Measurements from ENCODE around the gene BNC2.

DNA sequence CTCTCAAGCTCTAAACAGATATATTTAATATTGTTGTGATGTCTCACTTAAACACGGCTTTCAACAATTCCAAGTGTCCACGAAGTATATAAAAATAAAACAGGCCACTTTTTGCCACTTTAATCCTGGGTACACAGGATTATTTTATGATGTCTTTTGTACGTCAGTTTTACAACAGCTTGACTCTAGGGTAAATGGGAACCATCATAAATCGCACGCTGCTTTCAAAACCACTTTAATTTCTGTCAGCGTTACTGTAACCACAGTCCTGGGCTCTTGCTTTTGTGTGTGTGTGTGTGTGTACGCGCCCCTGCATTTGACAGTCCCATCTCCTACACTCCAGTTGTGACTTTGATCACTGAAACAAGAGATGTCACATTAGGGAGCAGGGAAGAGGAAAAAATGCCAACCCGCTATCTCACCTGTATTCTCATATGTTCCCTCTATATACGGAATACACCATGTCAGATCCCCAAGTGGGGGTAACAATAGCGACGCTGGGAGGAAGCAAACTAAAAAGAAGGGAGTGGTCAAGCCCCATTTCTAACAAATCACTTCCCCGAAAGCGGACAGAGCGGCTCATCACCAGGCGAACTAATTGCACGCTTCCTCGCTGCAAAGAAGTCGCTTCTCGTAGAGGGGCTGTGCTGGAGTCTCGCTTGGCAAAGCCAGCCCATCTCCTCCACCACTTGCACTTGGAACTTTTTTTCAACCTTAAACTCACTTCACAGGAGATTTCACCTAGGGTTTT lies 1.2 kb downstream of the BNC2 start:
- no peak for TF ChIP-seq HDAC2 (CRISPR knock-in tag; IDR thresholded peaks at IDR 0.05)
- no peak for TF ChIP-seq EP300 (IDR thresholded peaks at IDR 0.05; ENCODE audit: low read depth in 2 of 2, low read length in 2 of 2)
- TF ChIP-seq EP300 (CRISPR knock-in tag; IDR thresholded peaks at IDR 0.05; ENCODE audit: borderline replicate concordance): no peak
- TF ChIP-seq BCL3 (CRISPR knock-in tag; IDR thresholded peaks at IDR 0.05): no peak
- no peak for TF ChIP-seq FOXK1 (CRISPR knock-in tag; IDR thresholded peaks at IDR 0.05; ENCODE audit: borderline replicate concordance, low read depth)
- TF ChIP-seq TAF1 (CRISPR knock-in tag; IDR thresholded peaks at IDR 0.05): no peak
- TF ChIP-seq, protein P1, sequence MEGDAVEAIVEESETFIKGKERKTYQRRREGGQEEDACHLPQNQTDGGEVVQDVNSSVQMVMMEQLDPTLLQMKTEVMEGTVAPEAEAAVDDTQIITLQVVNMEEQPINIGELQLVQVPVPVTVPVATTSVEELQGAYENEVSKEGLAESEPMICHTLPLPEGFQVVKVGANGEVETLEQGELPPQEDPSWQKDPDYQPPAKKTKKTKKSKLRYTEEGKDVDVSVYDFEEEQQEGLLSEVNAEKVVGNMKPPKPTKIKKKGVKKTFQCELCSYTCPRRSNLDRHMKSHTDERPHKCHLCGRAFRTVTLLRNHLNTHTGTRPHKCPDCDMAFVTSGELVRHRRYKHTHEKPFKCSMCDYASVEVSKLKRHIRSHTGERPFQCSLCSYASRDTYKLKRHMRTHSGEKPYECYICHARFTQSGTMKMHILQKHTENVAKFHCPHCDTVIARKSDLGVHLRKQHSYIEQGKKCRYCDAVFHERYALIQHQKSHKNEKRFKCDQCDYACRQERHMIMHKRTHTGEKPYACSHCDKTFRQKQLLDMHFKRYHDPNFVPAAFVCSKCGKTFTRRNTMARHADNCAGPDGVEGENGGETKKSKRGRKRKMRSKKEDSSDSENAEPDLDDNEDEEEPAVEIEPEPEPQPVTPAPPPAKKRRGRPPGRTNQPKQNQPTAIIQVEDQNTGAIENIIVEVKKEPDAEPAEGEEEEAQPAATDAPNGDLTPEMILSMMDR (CRISPR knock-in tag; IDR thresholded peaks at IDR 0.05): no peak
- no peak for TF ChIP-seq MXI1 (IDR thresholded peaks at IDR 0.05; ENCODE audit: borderline replicate concordance, low read depth, low read length)
- TF ChIP-seq SKIL (CRISPR knock-in tag; IDR thresholded peaks at IDR 0.05; ENCODE audit: borderline replicate concordance): no peak
- no peak for TF ChIP-seq ZFX (CRISPR knock-in tag; IDR thresholded peaks at IDR 0.05; ENCODE audit: low read depth)
- TF ChIP-seq POLR2A (IDR thresholded peaks at IDR 0.05; ENCODE audit: insufficient read depth in 1 of 2, low read depth in 2 of 2, low read length in 2 of 2): no peak
- no peak for TF ChIP-seq HMG20B (CRISPR knock-in tag; conservative IDR thresholded peaks at IDR 0.05)
- no peak for TF ChIP-seq JDP2 (CRISPR knock-in tag; IDR thresholded peaks at IDR 0.05; ENCODE audit: borderline replicate concordance)
